ENCODE measurements around the gene SINHCAF. TPM values are rescaled to one million over a fixed set of nuclear protein-coding genes. Genes with fewer than 3 reads are reported as not detected.

SINHCAF gene
- total RNA-seq, 1 experiment from 2014 or later: 68.8 TPM

- no peak for ATAC-seq
- Histone ChIP-seq H3K36me3 (ENCODE audit: control insufficient read depth, insufficient read depth, low read length) (no peaks in the 10 kb centered on the region), H3K4me1 (ENCODE audit: control insufficient read depth, insufficient read depth, low read length) (peaks cover 14% of the 10 kb centered on the region), H3K4me3 (ENCODE audit: low read depth in 2 of 2, low read length in 2 of 2) (no peak overlapping the region), H3K9me3 (ENCODE audit: control insufficient read depth, insufficient read depth, low read depth, low read length) (no peaks in the 10 kb centered on the region), H3K27me3 (ENCODE audit: control insufficient read depth, insufficient read depth, low read length) (no peaks in the 10 kb centered on the region), H3K27ac (ENCODE audit: low read length) (no peak overlapping the region)
- no peak for DNase-seq (ENCODE audit: low read depth, low spot score)
- intact Hi-C loops (cut with micrococcal nuclease; ENCODE audit: unreplicated experiment) (no loop called here), in situ Hi-C loops (cut with HindIII; ENCODE audit: low pct_unique_long_range_greater_than_20kb, low sequenced_read_pairs) (no loop called here)
- ChIA-PET POLR2A (interaction anchor here (0.6 to 0.7 kb wide), 2 partner anchors 8 to 11 kb away, joined by 3 to 4 read pairs; no protein-coding TSS in a partner anchor), CTCF (no interaction called here)
- TF ChIP-seq POLR2AphosphoS5 (IDR thresholded peaks at IDR 0.05; ENCODE audit: low read depth, low read length): no peak
- no peak for TF ChIP-seq TCF7L2 (IDR thresholded peaks at IDR 0.05; ENCODE audit: low read depth, low read length)
- TF ChIP-seq SIN3A (IDR thresholded peaks at IDR 0.05; ENCODE audit: borderline replicate concordance, insufficient read depth, low read depth, low read length): no peak
- TF ChIP-seq REST (IDR thresholded peaks at IDR 0.05; ENCODE audit: insufficient read depth in 1 of 2, low read depth in 2 of 2, low read length in 1 of 2): no peak
- no peak for TF ChIP-seq CTCF (IDR thresholded peaks at IDR 0.05)
- BruUV-seq (replicated peaks): TSS peak; percentile 3
These were observed 13.5 kb downstream of the SINHCAF start for GRCh38 chr12:31312431-31312830.

GRCh38 chr12:31311634-31312258 is 14.2 kb downstream of the SINHCAF start:
- Histone ChIP-seq H3K27ac (ENCODE audit: low read length) (no peak overlapping the region), H3K36me3 (ENCODE audit: control insufficient read depth, insufficient read depth, low read length) (no peaks in the 10 kb centered on the region), H3K27me3 (ENCODE audit: control insufficient read depth, insufficient read depth, low read length) (no peaks in the 10 kb centered on the region), H3K4me1 (ENCODE audit: control insufficient read depth, insufficient read depth, low read length) (peaks cover 7% of the 10 kb centered on the region), H3K9me3 (ENCODE audit: control insufficient read depth, insufficient read depth, low read depth, low read length) (no peaks in the 10 kb centered on the region), H3K4me3 (ENCODE audit: low read depth in 2 of 2, low read length in 2 of 2) (no peak overlapping the region)
- ATAC-seq: no peak
- DNase-seq (ENCODE audit: low read depth, low spot score): no peak
- BruUV-seq (replicated peaks): no TSS peak
- TF ChIP-seq POLR2AphosphoS5 (IDR thresholded peaks at IDR 0.05; ENCODE audit: low read depth, low read length): no peak
- no peak for TF ChIP-seq REST (IDR thresholded peaks at IDR 0.05; ENCODE audit: insufficient read depth in 1 of 2, low read depth in 2 of 2, low read length in 1 of 2)
- no peak for TF ChIP-seq SIN3A (IDR thresholded peaks at IDR 0.05; ENCODE audit: borderline replicate concordance, insufficient read depth, low read depth, low read length)
- TF ChIP-seq TCF7L2 (IDR thresholded peaks at IDR 0.05; ENCODE audit: low read depth, low read length): no peak
- TF ChIP-seq CTCF (IDR thresholded peaks at IDR 0.05): no peak
- ChIA-PET POLR2A (no interaction called here), CTCF (no interaction called here)
- in situ Hi-C loops (cut with HindIII; ENCODE audit: low pct_unique_long_range_greater_than_20kb, low sequenced_read_pairs): no loop called here
- intact Hi-C loops (cut with micrococcal nuclease; ENCODE audit: unreplicated experiment): no loop called here

Measured in Panc1 (cell line).